Activated T-helper 9 cell treated with anti-CD3 and anti-CD28 coated beads, Interleukin-2, amount 50 U/mL, for 16 hours (primary cell): ENCODE results near the gene TXNDC11.

ENCODE experiments used
- DNase-seq: peaks from one replicate; pipeline ENCODE4 v3.0.0-alpha.2; 2020; ENCODE audit warnings: low read depth

Gene TXNDC11

DNA sequence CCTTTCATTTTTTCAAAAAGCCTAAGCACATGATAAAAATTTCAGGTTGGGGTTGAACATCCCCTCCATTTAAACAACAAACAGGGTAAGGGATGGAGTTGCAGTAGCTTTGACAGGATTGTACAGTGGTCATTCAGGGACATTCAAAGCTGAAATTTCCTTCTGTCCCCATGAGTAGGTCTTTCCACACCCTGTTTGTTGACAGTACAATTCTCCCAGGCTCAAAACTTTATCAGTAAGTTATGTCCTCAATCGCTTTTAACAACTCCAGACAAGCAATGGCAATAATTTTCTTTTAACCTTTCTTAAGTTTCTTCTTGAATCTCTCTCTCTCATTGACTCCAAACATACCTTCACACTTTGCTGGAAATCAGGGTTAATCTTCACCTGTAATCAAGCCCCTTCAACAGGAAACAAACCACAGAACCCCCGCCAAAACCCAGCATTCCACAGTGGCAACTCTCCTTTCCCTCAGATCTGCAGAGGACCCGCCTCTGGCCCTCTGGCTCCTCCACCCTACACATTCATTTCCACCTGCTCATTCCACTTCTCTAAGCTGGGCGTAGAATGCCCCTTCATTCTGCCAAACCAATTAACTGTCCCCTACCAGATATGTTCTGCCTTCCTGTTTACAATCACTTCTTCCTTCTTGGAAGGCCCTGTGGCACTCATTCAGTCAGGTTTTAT lies 20.7 kb downstream of the TXNDC11 start:
- DNase-seq, result no peak

DNA sequence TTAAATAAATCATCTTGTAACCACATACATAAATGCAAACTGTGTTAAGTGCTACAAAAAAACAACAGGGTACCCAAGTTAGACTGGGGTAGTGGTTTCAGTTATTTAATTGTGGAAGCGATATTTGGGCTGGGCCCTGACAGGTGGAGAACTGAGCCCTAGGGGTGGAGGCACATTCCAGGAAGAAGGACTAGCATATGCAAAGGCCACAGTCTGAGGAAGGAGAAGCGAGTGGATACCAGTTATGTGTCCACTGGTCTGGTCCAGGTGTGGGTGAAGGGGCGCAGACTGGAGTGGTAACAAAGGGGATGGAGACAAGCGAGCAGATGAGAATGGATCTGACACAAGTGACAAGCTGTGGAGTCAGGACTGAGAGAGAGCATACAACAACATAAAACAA lies 22.9 kb downstream of the TXNDC11 start:
- DNase-seq, result no peak

- DNase-seq, result no peak
Observed at GRCh38 chr16:11719171-11719570, 23.5 kb downstream of the TXNDC11 start.

DNA sequence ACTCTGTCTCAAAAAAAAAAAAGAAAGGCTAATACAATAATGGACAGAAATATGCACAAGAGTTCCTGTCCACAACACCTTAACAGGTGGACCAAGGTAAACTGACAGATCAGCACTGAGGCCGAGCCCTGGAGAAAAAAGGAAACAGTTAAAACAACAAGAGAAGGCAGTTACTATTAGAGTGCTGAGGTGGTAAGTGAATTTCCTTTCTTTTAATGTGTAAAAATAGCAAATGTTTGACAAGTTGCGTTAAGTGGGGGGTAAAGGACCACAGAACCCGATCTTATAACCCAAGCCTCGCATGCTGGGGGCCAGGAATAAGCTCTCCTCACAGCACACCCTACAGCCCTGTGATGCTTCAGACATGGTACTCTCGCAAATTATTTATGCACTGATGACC lies 24.8 kb downstream of the TXNDC11 start:
- DNase-seq, result no peak

GRCh38 chr16:11716336-11716735 lies 26.3 kb downstream of the TXNDC11 start:
- DNase-seq, result no peak

GRCh38 chr16:11715246-11715947 lies 27.3 kb downstream of the TXNDC11 start:
- no peak for DNase-seq

- DNase-seq, result no peak
Observed at GRCh38 chr16:11712122-11712521, 30.5 kb downstream of the TXNDC11 start.

DNA sequence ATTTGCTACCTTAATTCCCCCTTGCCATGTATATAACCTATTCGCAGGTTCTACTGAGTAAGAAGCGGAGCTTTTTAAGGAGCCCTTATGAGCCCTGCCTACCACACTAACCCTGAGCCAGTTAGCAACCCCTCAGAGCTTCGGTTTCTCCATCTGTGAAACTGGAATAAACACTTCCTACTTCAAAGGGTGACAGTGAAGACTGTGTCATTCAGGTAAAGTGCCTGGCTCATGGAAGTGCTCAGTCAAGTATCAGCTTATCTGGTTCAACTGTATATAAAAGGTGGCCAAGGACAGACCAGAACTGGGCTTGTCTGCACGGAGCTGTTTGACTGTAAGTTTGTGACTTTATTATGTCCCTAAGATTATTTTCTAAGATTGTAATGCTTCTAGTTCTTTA lies 31.0 kb downstream of the TXNDC11 start:
- DNase-seq, result no peak

DNA sequence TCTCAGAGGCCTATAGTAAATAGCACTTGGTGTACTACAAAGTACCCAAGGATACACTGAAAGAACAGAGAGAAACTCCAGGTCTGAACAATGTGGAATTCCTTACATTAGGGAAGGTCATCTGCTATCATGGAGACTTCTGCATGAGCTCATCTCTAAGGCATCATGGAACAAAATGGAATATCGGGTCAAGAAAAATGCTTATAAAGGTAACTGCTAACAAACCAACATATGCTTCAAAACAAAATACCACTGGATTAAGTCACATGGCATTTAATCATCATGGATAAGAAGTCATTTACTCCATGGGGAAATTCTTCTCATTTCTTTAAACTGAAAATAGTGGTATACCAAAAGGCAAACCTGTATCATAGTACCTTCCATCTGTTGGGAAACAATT lies 34.2 kb downstream of the TXNDC11 start:
- DNase-seq, result no peak

- DNase-seq, result no peak
Observed at GRCh38 chr16:11707679-11708197, 34.9 kb downstream of the TXNDC11 start.

- no peak for DNase-seq
Observed at GRCh38 chr16:11706180-11706742, 36.4 kb downstream of the TXNDC11 start.

GRCh38 chr16:11705311-11706025 lies 37.2 kb downstream of the TXNDC11 start:
- no peak for DNase-seq

GRCh38 chr16:11700264-11701029 lies 42.2 kb downstream of the TXNDC11 start:
- no peak for DNase-seq

DNA sequence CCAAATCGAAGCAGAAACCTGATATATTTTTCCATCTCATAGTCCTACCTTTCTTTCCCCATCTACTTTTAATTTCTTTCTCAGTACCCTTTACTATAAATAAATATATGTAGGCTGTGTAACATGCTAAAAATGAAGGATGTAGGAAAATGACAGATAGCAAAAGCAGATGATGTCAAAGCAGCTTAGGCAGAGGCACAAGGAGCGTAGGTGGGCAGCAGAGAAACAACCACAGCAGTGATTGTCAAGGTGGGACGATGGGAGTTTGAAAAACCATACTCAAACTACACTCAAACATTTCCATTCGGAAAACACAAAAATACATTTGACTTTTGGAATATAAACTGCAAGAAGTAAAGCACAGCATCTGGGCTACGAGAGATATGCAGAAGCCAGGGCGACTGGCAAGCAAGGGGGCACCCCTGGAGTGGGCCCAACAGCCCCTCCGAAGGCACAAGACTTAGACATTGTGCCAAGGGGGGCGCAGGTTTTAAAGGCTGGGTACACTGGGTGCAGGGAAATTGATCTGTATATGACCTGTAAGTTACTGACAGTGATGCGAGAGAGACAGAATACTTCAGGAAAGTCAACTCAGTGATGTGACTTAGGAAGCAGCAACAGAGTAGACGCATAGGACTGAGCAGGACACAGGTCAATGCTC lies 43.3 kb downstream of the TXNDC11 start:
- no peak for DNase-seq

DNA sequence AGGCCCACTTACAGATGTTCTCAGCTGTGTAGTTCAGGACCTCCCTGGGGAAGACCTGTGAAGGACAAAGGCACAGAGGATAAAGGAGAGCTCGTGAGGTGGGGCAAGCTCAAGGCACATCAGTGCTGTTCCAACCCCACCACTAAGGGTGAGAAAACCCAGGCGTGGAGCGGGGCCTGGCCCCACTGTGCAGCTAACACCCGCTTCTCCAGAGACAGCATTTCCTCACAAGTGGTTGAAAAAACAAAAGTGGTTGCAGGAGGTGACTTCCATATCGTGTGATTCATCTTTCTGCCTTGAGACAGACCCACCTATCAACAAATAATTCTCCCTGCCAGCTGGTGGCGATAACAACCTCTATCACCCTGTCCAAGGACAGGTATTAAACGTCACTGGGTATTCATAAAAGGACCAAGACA lies 44.4 kb downstream of the TXNDC11 start:
- DNase-seq, result no peak

GRCh38 chr16:11697319-11697718 lies 45.3 kb downstream of the TXNDC11 start:
- no peak for DNase-seq

- no peak for DNase-seq
Observed at GRCh38 chr16:11696266-11697012, 46.2 kb downstream of the TXNDC11 start.

- no peak for DNase-seq
Observed at GRCh38 chr16:11692651-11693050, 50.0 kb downstream of the TXNDC11 start.

DNA sequence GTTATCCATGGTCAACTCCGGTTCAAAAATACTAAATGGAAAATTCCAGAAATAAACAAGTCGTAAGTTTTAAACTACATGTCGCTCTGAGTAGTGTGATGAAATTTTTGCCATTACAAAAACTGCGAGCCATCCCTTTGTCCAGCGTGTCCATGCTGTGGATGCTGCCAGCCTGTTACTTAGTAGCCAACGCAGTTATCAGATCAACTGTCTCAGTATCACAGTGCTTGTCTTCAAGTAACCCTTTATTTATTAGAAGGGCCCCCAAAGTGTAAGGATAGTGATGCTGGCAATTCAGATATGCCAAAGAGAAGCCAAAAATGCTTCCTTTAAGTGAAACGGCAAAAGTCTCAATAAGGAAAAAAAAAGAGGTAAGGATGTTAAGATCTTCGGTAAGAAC lies 50.5 kb downstream of the TXNDC11 start:
- no peak for DNase-seq

DNA sequence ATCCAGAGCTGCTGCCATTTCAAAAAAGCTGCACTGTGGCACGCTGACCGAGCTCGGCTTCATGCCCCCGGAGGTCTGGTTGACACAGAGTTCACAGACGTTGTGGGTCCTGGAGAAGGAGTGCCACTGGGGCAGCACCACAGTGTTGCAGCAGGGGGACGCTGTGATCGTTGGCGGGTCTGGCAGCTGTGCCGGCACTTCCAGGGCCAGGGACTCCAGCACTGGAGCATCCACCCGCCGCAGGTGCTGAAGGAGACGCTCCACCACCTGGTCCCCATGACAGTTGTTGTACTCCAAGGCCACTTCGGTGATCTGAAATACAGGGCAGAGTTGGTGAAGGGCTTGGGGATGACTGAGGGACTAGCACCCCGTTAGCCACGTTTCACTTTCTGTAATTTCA lies 50.9 kb downstream of the TXNDC11 start:
- DNase-seq, result no peak

- DNase-seq, result no peak
Observed at GRCh38 chr16:11691235-11691634, 51.4 kb downstream of the TXNDC11 start.
